Kidney epithelial cell (primary cell): ENCODE measurements around the gene PTPRD. TPM values are rescaled to one million over a fixed set of nuclear protein-coding genes. Genes with fewer than 3 reads are reported as not detected.

Experiments used
- DNase-seq: peaks from one replicate; pipeline ENCODE4 v3.0.0-alpha.2; 2010; ENCODE audit warnings: low read depth
- H3K27me3 ChIP-seq: 2 replicates; pipeline ENCODE4 v1.6.0; 2011; ENCODE audit warnings: low read length; ENCODE audit not compliant: control insufficient read depth, insufficient read depth
- H3K36me3 ChIP-seq: 2 replicates; pipeline ENCODE4 v1.5.1; 2011; ENCODE audit warnings: low read length; ENCODE audit not compliant: control insufficient read depth, insufficient read depth
- H3K4me3 ChIP-seq: 2 replicates; pipeline ENCODE4 v1.5.1; 2011; ENCODE audit warnings: low read depth, mild to moderate bottlenecking, control low read depth, low read length
- CTCF ChIP-seq: IDR thresholded peaks from 2 replicates; pipeline ENCODE4 v1.5.1; 2011; ENCODE audit warnings: mild to moderate bottlenecking, moderate library complexity, low read length, control low read depth, inconsistent platforms; ENCODE audit not compliant: insufficient read depth, poor library complexity, severe bottlenecking
- total RNA-seq: library from RNA; depleted of rRNA; stranded (reverse); fragments of >200 nt; gene quantifications from 2 replicates; pipeline ENCODE4 v1.2.3, GENCODE V29; 2015

The PTPRD gene
- total RNA-seq, 1 donor from 2014 or later: 18.8 TPM

GRCh38 chr9:8428389-8428788, 2184.4 kb downstream of the PTPRD start:
- no peak for TF ChIP-seq CTCF
- Histone ChIP-seq H3K36me3 (no peaks in the 10 kb centered on the region), H3K27me3 (no peaks in the 10 kb centered on the region), H3K4me3 (no peak overlapping the region)
- DNase-seq: no peak

- no peaks in the 10 kb centered on the region for H3K36me3 ChIP-seq
- no peak for TF ChIP-seq CTCF
- H3K27me3 ChIP-seq: no peaks in the 10 kb centered on the region
- DNase-seq: no peak
- H3K4me3 ChIP-seq: no peak overlapping the region
Observed at GRCh38 chr9:8424786-8425410, 2187.9 kb downstream of the PTPRD start.

GRCh38 chr9:8420416-8420815, 2192.4 kb downstream of the PTPRD start:
- Histone ChIP-seq H3K36me3 (no peaks in the 10 kb centered on the region), H3K27me3 (no peaks in the 10 kb centered on the region), H3K4me3 (no peak overlapping the region)
- TF ChIP-seq CTCF: no peak
- no peak for DNase-seq

GRCh38 chr9:8419596-8420275, 2193.1 kb downstream of the PTPRD start:
- Histone ChIP-seq H3K4me3 (no peak overlapping the region), H3K27me3 (no peaks in the 10 kb centered on the region), H3K36me3 (no peaks in the 10 kb centered on the region)
- no peak for TF ChIP-seq CTCF
- DNase-seq: no peak

- no peak overlapping the region for H3K4me3 ChIP-seq
- no peak for DNase-seq
- H3K27me3 ChIP-seq: no peaks in the 10 kb centered on the region
- no peaks in the 10 kb centered on the region for H3K36me3 ChIP-seq
- no peak for TF ChIP-seq CTCF
Observed at GRCh38 chr9:8417341-8417740, 2195.5 kb downstream of the PTPRD start.

GRCh38 chr9:8412327-8412726, 2200.5 kb downstream of the PTPRD start:
- no peak for DNase-seq
- no peaks in the 10 kb centered on the region for H3K36me3 ChIP-seq
- no peak overlapping the region for H3K4me3 ChIP-seq
- no peak for TF ChIP-seq CTCF
- no peaks in the 10 kb centered on the region for H3K27me3 ChIP-seq
